GM18858 (cell line): ENCODE data around the gene RNASE7.

Experiments
- ATAC-seq: cut with Tn5 transposase; IDR thresholded peaks from one replicate; pipeline ENCODE4 v1.9.1; 2021; ENCODE audit not compliant: unreplicated experiment

Gene RNASE7

DNA sequence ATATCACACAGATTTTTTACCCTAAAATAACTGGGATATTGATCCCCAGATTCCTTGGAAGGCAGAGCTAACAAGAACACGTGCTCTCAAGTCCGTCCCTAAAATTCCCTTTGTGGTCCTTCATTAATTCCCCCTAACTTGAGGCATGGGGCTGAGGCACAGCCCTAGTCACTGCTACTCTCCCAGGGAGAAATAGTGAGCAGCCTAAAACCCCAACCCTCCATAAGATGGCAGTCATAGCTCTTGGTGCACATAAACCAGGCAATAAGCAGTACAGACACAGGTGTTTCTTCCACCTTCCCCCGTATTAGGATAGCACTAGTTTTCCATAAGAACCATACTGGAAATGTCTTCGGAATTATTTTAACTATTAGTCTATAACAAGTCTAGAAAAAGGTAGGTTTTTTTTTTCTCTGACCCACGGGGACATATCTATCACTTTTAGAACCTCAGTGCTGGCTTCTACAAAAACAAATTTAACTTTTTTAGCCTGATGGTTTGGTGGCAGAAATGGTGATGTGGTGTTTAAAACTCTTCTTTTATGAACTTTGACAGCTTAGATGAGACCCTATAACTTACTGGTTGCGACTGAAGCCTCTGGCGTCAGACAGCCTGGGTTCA, 24.8 kb downstream of the RNASE7 start:
- ATAC-seq = no peak

DNA sequence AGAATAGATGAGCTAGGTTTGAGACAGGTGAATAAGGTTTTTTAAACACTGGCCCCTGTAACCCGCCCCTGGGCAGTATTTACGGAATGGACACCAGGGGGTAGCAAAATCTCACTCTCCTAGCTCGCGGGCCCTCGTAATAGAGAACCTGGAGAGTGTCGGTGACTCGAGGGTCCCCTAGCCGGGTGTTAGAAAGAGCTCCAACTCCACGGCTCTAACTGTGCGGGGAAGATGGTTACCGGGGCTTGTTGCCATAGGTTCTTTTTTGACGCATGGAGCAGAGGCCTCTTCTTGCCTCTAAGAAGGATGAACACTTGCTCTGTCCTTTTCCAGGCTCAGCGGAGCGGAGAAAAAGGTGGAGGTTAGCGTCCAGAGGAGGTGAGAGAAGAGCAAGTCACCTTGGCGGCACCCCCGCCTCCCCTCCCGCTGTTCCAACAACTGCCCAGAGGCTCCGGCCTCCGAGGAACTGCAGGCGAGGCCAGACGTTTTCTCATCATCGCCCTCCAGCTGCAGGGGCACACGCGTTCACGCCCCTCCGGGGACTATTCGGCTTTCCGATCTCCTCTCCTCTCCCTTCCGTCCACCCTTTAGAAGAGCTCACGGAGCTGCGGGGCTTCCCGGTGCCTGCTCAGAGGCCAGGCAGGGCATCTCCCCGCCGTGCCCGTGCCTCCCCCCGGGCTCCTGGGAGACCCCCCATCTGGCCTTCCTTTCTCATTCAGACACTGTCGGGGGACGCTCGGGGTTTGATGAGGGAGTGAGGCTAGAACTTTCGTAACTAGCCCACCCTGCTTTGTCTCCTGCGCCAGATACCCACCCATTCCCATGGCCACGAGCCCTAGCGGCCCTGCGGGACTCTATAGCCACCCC, 26.6 kb downstream of the RNASE7 start:
- ATAC-seq = no peak

- ATAC-seq = no peak
Measured at GRCh38 chr14:21069388-21070082, 27.4 kb downstream of the RNASE7 start.

DNA sequence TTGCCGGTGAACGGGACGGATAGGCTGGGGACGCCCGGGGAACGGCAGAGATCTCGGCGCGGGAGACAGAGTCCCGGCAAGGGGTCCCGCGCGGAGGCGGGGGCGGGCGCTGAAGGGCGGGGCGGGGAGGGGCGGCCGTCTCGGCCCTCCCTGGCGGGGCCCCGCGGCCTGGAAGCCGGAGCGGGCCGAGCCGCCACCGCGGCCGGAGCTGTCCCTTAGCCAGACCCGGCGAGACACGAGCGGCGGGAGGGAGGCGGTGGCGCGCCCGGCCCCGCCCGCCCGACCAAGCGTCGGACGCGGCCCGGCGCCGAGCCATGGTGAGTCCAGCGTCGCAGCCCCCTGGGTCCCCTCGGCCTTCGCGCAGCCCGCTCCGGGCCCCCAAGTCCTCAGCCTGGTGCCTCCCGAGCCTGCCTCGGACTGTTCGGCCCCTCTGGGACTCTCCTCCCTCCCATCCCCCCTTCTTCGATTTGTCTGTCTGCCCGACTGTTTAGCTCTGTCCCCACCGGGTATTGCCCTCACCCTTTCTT, 28.0 kb downstream of the RNASE7 start, which contains the start of gene ARHGEF40:
Gene ARHGEF40 (plus strand): TSS at position 222 of the 527 bp plus-strand sequence. CDS start 93 bp downstream, at position 315.
- no peak for ATAC-seq

DNA sequence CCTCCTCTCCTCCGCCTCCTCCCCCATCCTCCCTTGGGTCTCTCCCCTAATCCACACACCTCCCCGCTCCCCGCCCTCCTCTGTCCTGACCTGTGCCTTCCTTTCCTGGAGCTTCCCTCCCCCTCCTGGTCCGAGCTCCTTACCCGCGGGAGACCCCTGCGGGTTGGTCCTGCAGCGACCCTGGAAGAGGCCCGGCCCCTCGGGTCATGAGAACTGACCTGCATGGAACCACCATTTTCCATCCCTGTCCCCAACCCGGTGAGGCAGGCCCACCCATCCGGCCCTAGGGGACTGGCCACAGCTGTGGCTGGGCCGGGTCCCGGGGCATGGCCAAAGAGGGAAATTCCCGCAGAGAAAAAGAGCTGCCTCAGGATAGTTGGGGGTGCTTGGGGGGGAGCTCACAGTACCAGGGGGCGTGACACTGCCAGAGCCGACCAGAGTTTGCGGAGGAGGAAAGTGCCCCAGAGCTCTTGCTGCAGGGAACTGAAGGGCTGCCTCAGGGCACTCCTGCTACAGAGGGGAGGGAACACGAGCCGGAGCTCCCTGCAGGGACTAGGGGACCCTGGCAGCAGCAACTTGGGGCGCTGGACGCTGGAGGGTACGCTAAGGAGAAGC, 28.6 kb downstream of the RNASE7 start:
- peak; percentile 2 for ATAC-seq

- ATAC-seq = peak; percentile 62
Measured at GRCh38 chr14:21071225-21072030, 29.3 kb downstream of the RNASE7 start.

DNA sequence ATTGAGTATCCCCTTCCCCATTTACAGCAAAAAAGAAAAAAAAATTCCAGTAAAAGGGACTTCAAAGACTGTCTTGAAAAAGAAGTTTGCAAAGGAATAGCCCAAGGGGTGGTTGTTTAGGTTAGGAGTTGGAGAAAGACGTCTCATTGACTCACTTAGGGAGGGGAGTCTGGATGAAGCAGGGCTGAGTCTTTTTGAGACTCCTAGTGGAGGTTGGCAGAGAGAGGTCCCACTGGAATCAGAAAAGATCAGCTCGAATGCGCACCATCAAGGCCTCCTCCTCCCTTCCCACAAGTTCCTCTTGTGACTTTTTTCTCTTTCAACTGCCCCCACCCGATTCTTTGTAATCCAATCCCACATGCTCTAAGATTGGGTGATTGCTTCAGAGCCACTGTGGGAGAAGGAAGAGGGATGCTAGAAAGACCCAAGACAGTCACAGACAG, 29.9 kb downstream of the RNASE7 start:
- no peak for ATAC-seq

DNA sequence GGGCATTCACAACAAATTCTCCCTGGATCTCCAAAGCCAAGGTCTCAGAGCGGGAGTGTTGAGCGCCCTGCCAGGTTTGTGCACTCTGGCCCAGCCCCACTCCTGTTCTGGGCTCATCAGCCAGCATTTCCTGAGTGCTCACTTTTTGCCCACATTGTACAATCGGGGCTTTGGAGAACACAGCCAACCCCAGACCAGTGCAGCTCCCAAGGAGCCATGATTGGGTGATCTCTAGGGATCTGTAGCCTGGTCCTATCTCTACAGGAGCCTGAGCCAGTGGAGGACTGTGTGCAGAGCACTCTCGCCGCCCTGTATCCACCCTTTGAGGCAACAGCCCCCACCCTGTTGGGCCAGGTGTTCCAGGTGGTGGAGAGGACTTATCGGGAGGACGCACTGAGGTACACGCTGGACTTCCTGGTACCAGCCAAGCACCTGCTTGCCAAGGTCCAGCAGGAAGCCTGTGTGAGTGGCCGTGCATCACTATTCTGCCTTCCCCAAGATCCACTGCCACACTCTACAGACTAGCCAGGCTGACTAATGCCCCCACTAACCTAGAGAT, 30.7 kb downstream of the RNASE7 start:
- no peak for ATAC-seq

DNA sequence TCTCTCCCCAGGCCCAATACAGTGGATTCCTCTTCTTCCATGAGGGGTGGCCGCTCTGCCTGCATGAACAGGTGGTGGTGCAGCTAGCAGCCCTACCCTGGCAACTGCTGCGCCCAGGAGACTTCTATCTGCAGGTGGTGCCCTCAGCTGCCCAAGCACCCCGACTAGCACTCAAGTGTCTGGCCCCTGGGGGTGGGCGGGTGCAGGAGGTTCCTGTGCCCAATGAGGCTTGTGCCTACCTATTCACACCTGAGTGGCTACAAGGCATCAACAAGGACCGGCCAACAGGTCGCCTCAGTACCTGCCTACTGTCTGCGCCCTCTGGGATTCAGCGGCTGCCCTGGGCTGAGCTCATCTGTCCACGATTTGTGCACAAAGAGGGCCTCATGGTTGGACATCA, 31.8 kb downstream of the RNASE7 start:
- no peak for ATAC-seq

DNA sequence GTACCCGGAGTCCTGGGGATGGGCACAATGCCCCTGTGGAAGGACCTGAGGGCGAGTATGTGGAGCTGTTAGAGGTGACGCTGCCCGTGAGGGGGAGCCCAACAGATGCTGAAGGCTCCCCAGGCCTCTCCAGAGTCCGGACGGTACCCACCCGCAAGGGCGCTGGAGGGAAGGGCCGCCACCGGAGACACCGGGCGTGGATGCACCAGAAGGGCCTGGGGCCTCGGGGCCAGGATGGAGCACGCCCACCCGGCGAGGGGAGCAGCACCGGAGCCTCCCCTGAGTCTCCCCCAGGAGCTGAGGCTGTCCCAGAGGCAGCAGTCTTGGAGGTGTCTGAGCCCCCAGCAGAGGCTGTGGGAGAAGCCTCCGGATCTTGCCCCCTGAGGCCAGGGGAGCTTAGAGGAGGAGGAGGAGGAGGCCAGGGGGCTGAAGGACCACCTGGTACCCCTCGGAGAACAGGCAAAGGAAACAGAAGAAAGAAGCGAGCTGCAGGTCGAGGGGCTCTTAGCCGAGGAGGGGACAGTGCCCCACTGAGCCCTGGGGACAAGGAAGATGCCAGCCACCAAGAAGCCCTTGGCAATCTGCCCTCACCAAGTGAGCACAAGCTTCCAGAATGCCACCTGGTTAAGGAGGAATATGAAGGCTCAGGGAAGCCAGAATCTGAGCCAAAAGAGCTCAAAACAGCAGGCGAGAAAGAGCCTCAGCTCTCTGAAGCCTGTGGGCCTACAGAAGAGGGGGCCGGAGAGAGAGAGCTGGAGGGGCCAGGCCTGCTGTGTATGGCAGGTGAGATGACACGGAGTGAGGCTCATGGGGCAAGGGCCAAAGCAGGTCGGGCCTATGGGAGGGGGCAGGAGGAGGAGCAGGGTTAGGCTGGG, 32.5 kb downstream of the RNASE7 start:
- ATAC-seq = no peak

- ATAC-seq = no peak
Measured at GRCh38 chr14:21075719-21076437, 33.7 kb downstream of the RNASE7 start.

DNA sequence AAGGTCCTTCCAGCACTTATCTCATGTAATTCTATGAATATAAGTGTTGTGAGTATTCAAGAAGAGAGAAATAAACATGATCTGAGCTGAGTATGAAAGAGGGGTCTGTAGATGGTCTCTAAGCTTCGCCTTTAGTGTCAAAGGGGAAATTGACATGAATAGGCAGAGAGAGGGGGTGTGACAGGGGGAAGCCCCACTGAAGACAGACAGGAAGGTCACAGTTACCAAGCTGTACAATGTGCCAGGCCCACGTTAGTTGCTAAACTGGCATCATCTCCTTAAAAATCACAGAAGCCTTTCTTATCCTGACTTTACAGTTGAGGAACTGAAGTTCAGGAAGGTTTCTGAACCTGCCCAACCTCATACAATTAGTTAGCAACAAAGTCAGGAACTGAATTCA, 35.5 kb downstream of the RNASE7 start:
- no peak for ATAC-seq

DNA sequence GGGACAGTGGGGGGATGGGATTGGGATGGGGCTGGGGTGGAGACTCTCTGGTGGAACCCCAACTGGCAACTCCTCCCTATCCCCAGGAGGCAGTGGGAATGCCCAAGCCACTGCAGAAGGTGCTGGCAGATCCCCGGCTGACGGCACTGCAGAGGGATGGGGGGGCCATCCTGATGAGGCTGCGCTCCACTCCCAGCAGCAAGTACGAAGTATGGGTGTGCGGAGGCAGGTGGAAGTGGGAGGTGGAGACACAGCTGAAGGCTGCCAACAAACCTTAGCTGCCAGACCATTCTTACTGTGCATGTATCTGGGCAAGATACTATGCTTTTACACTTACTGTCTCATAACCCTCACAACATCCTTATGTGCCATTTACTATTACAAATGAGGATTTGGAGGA, 36.1 kb downstream of the RNASE7 start:
- no peak for ATAC-seq

DNA sequence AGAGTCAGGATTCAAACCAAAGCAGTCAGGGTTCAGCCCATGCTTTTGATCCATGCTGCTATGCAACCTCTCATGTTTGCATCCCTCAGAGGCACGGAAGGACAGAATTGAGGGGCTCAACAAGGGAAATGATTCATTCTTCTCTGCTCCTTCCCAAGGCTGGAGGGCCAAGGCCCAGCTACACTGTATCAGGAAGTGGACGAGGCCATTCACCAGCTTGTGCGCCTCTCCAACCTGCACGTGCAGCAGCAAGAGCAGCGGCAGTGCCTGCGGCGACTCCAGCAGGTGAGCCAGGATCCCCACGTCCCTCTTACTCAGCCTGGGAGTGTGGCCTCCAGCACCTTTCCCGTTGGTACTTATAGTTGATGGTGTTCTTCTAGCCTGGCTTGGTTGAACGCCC, 36.6 kb downstream of the RNASE7 start:
- ATAC-seq = no peak

- ATAC-seq = no peak
Measured at GRCh38 chr14:21081521-21082142, 39.5 kb downstream of the RNASE7 start.

- no peak for ATAC-seq
Measured at GRCh38 chr14:21083565-21084325, 41.6 kb downstream of the RNASE7 start.

GRCh38 chr14:21084396-21084795, 42.2 kb downstream of the RNASE7 start:
- ATAC-seq = no peak
